ENCODE measurements around the gene CD9. TPM values are rescaled to one million over a fixed set of nuclear protein-coding genes. Genes with fewer than 3 reads are reported as not detected.
A peak's percentile ranks its signal among the peaks of the same experiment; 100 is the strongest.

Gene CD9
- total and polyA plus RNA-seq, 4 donors = 240 to 425 (median 379) TPM

- H3K4me1 ChIP-seq (ENCODE audit: control insufficient read depth in 5 of 5, insufficient read depth in 5 of 5, low read length in 5 of 5) = peaks cover 0 to 21% (median 12%) of the 10 kb centered on the region in 5 donors
- no peaks in the 10 kb centered on the region for H3K27me3 ChIP-seq (ENCODE audit: control insufficient read depth in 3 of 3, insufficient read depth in 3 of 3, low read length in 2 of 3)
- H3K9ac ChIP-seq (ENCODE audit: insufficient read depth in 1 of 2, low read length in 2 of 2) = peak overlapping the region in 1 of 2 donors; percentile 69
- DNase-seq (peak in 2 of 3 donors; percentile 55 to 65), ATAC-seq (ENCODE audit: insufficient read depth, low FRiP score) (peak; percentile 33)
- H3K9me3 ChIP-seq (ENCODE audit: control insufficient read depth in 4 of 4, insufficient read depth in 3 of 4, low read length in 3 of 4) = no peaks in the 10 kb centered on the region
- 33 to 47% methylated on average over 15 of the region's 15 CpGs for WGBS, 2 donors
- H3K4me3 ChIP-seq = no peak overlapping the region
- no peak for TF ChIP-seq CTCF (IDR thresholded peaks at IDR 0.05; ENCODE audit: control extremely low read depth, extremely low read depth)
- no peaks in the 10 kb centered on the region for H3K36me3 ChIP-seq (ENCODE audit: control insufficient read depth in 4 of 4, insufficient read depth in 4 of 4, low read length in 4 of 4)
- H3K27ac ChIP-seq (ENCODE audit: low read depth in 1 of 2, low read length in 1 of 2) = peak overlapping the region; percentile 78 to 94
Observed at GRCh38 chr12:6277982-6278438, 77.8 kb downstream of the CD9 start.

DNA sequence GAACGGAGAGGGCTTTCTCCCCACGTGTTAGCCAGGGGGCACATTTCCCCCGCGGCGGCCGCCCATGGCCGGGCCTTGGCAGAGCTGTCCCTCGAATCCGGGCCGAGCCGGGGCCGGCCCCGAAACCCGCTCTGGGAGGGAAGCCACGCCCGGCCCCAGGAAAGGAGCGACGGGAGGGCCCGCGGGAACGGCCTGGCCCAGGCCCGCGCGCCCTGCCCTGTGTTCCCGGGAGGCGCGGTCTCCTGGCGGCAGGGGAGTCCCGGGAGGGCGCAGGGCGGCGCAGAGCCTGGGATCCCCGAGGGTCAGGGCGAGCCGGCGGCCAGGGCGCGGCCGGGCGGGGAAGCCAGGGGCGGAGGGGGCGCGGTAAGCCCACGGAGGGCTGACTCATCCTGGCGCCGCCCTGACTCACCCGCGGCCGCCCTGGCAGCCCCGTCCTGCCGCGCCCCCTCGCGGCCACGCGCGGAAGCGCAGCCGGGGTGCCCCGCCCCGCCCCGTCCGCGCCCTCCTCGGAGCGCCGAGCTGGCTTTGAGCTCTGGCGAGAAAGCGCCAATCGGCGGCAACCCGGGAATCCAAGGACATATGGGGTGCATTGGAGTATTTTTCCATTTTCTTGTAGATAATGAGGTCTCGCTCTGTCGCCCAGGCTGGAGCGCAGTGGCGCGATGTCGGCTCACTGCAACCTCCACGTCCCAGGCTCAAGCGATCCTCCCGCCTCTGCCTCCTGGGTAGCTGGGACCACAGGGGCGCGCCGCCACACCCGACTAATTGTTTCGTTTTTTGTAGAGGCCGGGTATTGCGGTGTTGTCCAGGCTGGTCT lies 78.4 kb downstream of the CD9 start:
- H3K4me3 ChIP-seq = peak overlapping the region; percentile 34
- no peaks in the 10 kb centered on the region for H3K36me3 ChIP-seq (ENCODE audit: control insufficient read depth in 4 of 4, insufficient read depth in 4 of 4, low read length in 4 of 4)
- peaks cover 0 to 15% (median 12%) of the 10 kb centered on the region in 5 donors for H3K4me1 ChIP-seq (ENCODE audit: control insufficient read depth in 5 of 5, insufficient read depth in 5 of 5, low read length in 5 of 5)
- H3K9me3 ChIP-seq (ENCODE audit: control insufficient read depth in 4 of 4, insufficient read depth in 3 of 4, low read length in 3 of 4) = no peaks in the 10 kb centered on the region
- DNase-seq (peak; percentile 76 to 85 (median 84)), ATAC-seq (ENCODE audit: insufficient read depth, low FRiP score) (peak; percentile 87)
- H3K27me3 ChIP-seq (ENCODE audit: control insufficient read depth in 3 of 3, insufficient read depth in 3 of 3, low read length in 2 of 3) = no peaks in the 10 kb centered on the region
- peak overlapping the region; percentile 32 to 69 for H3K9ac ChIP-seq (ENCODE audit: insufficient read depth in 1 of 2, low read length in 2 of 2)
- peak; percentile 79 for TF ChIP-seq CTCF (IDR thresholded peaks at IDR 0.05; ENCODE audit: control extremely low read depth, extremely low read depth)
- H3K27ac ChIP-seq (ENCODE audit: low read depth in 1 of 2, low read length in 1 of 2) = peak overlapping the region; percentile 78 to 94
- WGBS, 2 donors = 9 to 12% methylated on average over 70 to 88 of the region's 88 CpGs

DNA sequence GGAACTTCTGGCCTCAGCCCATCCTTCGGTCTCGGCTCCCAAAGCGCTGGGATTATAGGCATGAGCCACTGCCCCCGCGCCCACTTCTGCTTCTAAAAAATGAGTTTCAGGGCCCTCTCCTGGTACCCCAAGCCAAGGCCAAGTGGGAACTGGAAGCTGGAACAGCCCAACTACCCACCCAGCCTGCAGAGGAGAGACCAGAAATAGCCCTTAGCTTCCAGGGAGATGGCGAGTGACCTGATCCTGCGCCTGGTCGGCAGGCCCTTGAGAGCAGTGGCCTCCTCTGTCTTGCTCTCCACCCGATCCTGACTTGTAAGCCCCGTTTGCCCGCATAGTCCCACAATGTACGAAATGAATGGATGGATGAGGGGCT lies 79.0 kb downstream of the CD9 start:
- DNase-seq = no peak
- no peak overlapping the region for H3K4me3 ChIP-seq
- peak overlapping the region in 1 of 2 donors; percentile 32 for H3K9ac ChIP-seq (ENCODE audit: insufficient read depth in 1 of 2, low read length in 2 of 2)
- peaks cover 0 to under 1% (median 0%) of the 10 kb centered on the region in 4 donors for H3K9me3 ChIP-seq (ENCODE audit: control insufficient read depth in 4 of 4, insufficient read depth in 3 of 4, low read length in 3 of 4)
- ATAC-seq (ENCODE audit: insufficient read depth, low FRiP score) = no peak
- H3K36me3 ChIP-seq (ENCODE audit: control insufficient read depth in 4 of 4, insufficient read depth in 4 of 4, low read length in 4 of 4) = no peaks in the 10 kb centered on the region
- peaks cover 0 to 14% (median 9%) of the 10 kb centered on the region in 5 donors for H3K4me1 ChIP-seq (ENCODE audit: control insufficient read depth in 5 of 5, insufficient read depth in 5 of 5, low read length in 5 of 5)
- H3K27me3 ChIP-seq (ENCODE audit: control insufficient read depth in 3 of 3, insufficient read depth in 3 of 3, low read length in 2 of 3) = no peaks in the 10 kb centered on the region
- WGBS, 2 donors = 83 to 89% methylated on average over 12 of the region's 12 CpGs
- H3K27ac ChIP-seq (ENCODE audit: low read depth in 1 of 2, low read length in 1 of 2) = peak overlapping the region in 1 of 2 donors; percentile 71
- TF ChIP-seq CTCF (IDR thresholded peaks at IDR 0.05; ENCODE audit: control extremely low read depth, extremely low read depth) = no peak

Measured in lung (tissue), 12 donors.